Activated CD4-positive, alpha-beta T cell treated with anti-CD3 and anti-CD28 coated beads, Interleukin-2, amount 10 ng/mL, durations not matched to agents 24 days and 14 days (primary cell): ENCODE measurements around the gene DLST. TPM values are rescaled to one million over a fixed set of nuclear protein-coding genes. Genes with fewer than 3 reads are reported as not detected.

ENCODE experiments used
- DNase-seq: peaks from one replicate; pipeline ENCODE4 v3.0.0; 2022
- H3K27ac Mint-ChIP-seq: one replicate; pipeline ENCODE4 v1.8.0; 2022; ENCODE audit warnings: mild to moderate bottlenecking, mixed read lengths
- H3K27me3 Mint-ChIP-seq: one replicate; pipeline ENCODE4 v1.8.0; 2022; ENCODE audit warnings: mixed read lengths
- H3K36me3 Mint-ChIP-seq: one replicate; pipeline ENCODE4 v1.8.0; 2022; ENCODE audit warnings: low read depth, mild to moderate bottlenecking, mixed read lengths
- H3K4me1 Mint-ChIP-seq: one replicate; pipeline ENCODE4 v1.8.0; 2021; ENCODE audit warnings: mixed read lengths
- H3K4me3 Mint-ChIP-seq: one replicate; pipeline ENCODE4 v1.8.0; 2022; ENCODE audit warnings: mild to moderate bottlenecking, moderate library complexity, mixed read lengths
- H3K9me3 Mint-ChIP-seq: one replicate; pipeline ENCODE4 v1.8.0; 2021; ENCODE audit warnings: mixed read lengths
- intact Hi-C: fragments of 100-400 bp; cut with micrococcal nuclease; formaldehyde crosslinking; loops from one replicate; pipeline ENCODE4 v1.15.1; 2023
- total RNA-seq: library from RNA; stranded (reverse); gene quantifications from 2 replicates; pipeline ENCODE4 v1.2.3, GENCODE V29; 2022

Gene DLST
- total RNA-seq, 1 donor from 2014 or later = 110 TPM

DNA sequence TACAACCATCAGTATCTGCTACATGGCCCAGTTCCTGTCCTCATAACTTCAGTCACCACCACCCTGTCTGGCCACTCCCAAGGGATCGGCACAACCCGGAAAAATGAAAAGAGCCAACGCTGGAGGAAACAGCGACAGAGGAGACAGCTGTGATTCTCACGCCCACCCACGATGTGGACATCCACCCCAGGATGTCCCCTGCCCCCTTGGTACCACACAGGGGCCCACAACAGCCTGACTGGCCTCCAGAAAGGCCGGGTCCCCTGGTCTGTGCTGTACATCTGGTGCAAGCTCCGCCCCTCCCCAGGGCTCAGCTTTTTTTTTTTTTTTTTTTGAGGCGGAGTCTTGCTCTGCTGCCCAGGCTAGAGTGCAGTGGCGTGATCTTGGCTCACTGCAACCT, 28.8 kb downstream of the DLST start:
- H3K4me1 Mint-ChIP-seq = peaks cover 3% of the 10 kb centered on the region
- no peak overlapping the region for H3K27ac Mint-ChIP-seq
- no peak overlapping the region for H3K4me3 Mint-ChIP-seq
- no peaks in the 10 kb centered on the region for H3K27me3 Mint-ChIP-seq
- no peaks in the 10 kb centered on the region for H3K9me3 Mint-ChIP-seq
- intact Hi-C loops = no loop called here
- peaks cover under 1% of the 10 kb centered on the region for H3K36me3 Mint-ChIP-seq
- DNase-seq = no peak

DNA sequence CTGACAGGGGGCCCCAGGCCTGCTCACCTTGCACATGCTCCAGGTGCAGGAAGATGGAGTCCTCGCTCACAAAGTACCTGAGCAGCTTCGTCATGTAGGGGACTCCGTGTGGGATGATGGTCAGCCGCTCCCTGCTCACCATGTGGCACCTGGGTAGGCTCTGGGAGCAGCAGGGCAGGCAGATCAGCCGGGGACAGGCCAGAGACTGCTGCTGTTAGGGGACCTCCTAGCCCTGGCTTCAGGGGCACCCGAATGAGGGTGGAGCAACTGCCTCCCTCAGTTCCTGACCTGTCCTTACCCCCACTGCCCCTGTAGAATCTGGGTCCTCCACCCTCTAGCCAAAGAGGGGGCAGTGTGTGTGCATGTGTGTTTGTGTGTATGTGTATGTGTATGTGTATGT, 29.5 kb downstream of the DLST start:
- Mint-ChIP-seq H3K4me3 (no peak overlapping the region), H3K36me3 (no peaks in the 10 kb centered on the region), H3K27ac (no peak overlapping the region), H3K9me3 (no peaks in the 10 kb centered on the region), H3K27me3 (no peaks in the 10 kb centered on the region), H3K4me1 (no peaks in the 10 kb centered on the region)
- no peak for DNase-seq
- intact Hi-C loops = no loop called here

DNA sequence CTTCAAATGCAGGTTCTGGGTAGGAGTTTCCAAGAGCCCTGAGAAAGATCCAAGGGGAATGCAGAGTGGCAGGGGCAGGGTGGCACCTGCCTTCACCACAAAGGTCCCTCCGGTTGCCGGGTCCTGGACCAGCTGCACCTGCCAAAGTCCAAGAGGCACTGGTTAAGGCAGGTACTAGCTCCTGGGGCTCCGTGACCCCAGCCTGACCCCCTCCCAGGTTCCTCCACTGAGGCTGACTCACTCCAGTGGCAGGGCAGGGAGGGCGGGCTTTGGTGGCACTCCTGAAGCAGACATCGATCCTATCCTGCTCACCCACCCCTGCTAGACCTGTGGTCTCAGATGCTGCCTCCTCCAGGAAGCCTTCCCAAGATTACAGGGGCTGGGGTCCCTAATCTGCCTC, 30.0 kb downstream of the DLST start:
- Mint-ChIP-seq H3K27ac (no peak overlapping the region), H3K36me3 (no peaks in the 10 kb centered on the region), H3K4me1 (no peaks in the 10 kb centered on the region), H3K4me3 (no peak overlapping the region), H3K9me3 (no peaks in the 10 kb centered on the region), H3K27me3 (no peaks in the 10 kb centered on the region)
- DNase-seq = no peak
- intact Hi-C loops = no loop called here

DNA sequence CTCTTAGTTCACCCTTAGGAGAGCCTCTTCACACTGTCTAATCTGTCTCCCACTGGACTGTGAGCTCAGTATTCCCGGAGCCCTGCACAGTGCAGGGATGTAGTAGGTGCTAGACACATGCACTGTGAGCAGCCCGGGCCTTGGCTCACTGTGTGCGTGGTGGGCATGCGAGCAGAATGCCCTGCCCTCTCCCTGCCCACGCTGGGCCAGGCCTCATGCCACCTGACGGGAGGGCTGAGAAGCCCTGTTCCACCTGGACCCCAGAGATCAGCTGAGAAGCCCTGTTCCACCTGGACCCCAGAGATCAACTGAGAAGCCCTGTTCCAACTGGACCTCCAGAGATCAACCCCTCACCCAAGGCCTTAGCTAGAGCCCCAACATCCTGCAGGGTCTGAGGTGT, 30.4 kb downstream of the DLST start:
- H3K36me3 Mint-ChIP-seq = no peaks in the 10 kb centered on the region
- no peak for DNase-seq
- H3K27ac Mint-ChIP-seq = no peak overlapping the region
- H3K4me3 Mint-ChIP-seq = no peak overlapping the region
- no peaks in the 10 kb centered on the region for H3K4me1 Mint-ChIP-seq
- H3K9me3 Mint-ChIP-seq = no peaks in the 10 kb centered on the region
- no peaks in the 10 kb centered on the region for H3K27me3 Mint-ChIP-seq
- intact Hi-C loops = no loop called here

DNA sequence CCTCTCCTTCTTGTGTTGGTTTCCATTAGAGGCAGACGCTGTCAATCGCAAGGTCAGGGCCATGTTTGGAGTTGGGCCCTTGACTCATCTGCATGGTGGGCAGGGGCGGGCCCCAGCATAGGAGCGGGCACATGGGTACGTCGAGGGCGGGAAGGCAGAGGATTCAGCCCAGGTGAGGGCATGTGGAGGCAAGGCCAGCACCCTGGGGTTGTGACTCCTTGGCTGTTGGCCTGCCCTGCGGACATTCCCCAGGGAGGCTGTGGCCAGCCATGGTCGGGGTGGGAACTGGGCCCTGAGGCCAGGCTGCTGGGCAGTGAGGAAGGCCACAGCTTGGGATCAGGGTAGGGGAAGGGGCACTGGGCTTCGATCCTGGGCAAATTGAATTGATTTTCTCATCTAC, 31.1 kb downstream of the DLST start:
- H3K27ac Mint-ChIP-seq = no peak overlapping the region
- H3K4me1 Mint-ChIP-seq = no peaks in the 10 kb centered on the region
- H3K4me3 Mint-ChIP-seq = no peak overlapping the region
- no peaks in the 10 kb centered on the region for H3K9me3 Mint-ChIP-seq
- no peaks in the 10 kb centered on the region for H3K36me3 Mint-ChIP-seq
- no peak for DNase-seq
- no peaks in the 10 kb centered on the region for H3K27me3 Mint-ChIP-seq
- intact Hi-C loops = no loop called here

DNA sequence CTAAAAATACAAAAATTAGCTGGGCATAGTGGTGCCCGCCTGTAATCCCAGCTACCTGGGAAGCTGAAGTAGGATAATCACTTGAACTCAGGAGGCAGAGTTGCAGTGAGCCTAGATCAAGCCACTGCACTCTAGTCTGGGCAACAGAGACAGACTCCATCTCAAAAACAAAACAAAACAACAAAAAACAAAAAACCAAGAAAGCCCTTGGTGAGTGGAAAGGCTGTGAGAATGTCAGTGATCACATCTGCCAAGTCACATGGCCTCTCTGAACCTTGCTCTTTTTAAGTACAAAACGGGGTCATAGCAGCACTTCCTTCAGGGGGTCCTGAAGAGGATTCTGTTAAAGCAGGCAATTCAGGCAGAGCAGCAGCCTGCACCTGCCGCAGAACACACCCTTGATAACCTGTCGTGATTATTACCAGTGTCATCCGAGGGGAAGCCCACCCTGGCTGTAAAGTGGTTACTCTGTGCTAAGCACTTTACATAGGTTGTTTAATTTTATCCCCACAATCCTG, 31.7 kb downstream of the DLST start:
- Mint-ChIP-seq H3K27ac (no peak overlapping the region), H3K9me3 (no peaks in the 10 kb centered on the region), H3K27me3 (no peaks in the 10 kb centered on the region), H3K4me3 (no peak overlapping the region), H3K36me3 (no peaks in the 10 kb centered on the region), H3K4me1 (no peaks in the 10 kb centered on the region)
- intact Hi-C loops = no loop called here
- DNase-seq = no peak

DNA sequence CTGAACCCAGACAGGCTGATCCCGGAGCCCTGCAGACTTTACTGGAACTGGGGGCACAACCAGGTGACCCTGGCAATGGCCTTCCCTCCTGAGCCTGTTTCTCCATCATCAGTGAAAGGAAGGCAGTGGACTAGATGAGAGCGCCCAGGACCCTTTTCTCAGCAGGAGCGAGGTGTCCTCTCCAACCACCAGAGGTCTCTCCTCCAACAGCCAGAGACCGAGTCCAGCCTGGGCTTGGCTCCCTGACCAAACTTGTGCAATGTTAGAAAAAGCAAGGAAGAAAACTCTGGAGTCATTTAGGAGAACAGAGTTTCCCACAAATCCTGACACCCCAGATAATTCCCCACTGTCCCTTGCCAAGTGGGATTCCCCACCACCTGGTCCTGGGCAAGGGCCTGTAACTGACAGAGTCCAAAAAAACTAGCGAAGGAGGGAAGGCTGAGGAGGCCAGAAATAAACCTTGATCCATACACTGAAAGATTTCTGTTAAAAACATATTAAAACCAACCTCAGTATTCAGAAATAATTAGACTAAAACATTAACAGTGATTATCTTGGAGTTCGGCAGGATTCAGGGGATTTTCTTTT, 32.4 kb downstream of the DLST start:
- peak; percentile 70 for DNase-seq
- no peaks in the 10 kb centered on the region for H3K4me1 Mint-ChIP-seq
- H3K27ac Mint-ChIP-seq = no peak overlapping the region
- no peaks in the 10 kb centered on the region for H3K9me3 Mint-ChIP-seq
- intact Hi-C loops = no loop called here
- H3K27me3 Mint-ChIP-seq = no peaks in the 10 kb centered on the region
- no peak overlapping the region for H3K4me3 Mint-ChIP-seq
- no peaks in the 10 kb centered on the region for H3K36me3 Mint-ChIP-seq

DNA sequence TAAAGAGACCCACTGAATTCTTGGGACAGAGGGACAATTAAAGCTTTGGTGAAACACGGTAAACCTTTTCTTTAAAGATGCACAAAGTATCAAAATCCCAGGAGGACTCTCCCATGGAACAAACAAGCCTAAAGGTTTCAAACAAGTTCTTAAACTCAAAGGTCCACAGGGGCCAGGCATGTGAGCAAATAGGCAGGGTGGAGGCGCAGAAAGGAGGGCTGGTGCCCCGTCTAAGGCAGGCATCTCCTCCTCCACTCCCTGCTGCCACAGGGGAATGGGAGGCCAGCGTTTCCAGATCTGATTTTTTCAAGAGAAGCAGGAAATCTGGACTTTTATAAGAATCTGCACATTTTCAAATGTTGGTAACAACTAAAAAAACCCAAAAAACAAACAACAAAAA, 33.7 kb downstream of the DLST start:
- intact Hi-C loops = no loop called here
- no peaks in the 10 kb centered on the region for H3K9me3 Mint-ChIP-seq
- no peak overlapping the region for H3K4me3 Mint-ChIP-seq
- H3K36me3 Mint-ChIP-seq = no peaks in the 10 kb centered on the region
- H3K27ac Mint-ChIP-seq = no peak overlapping the region
- DNase-seq = no peak
- H3K4me1 Mint-ChIP-seq = no peaks in the 10 kb centered on the region
- no peaks in the 10 kb centered on the region for H3K27me3 Mint-ChIP-seq

DNA sequence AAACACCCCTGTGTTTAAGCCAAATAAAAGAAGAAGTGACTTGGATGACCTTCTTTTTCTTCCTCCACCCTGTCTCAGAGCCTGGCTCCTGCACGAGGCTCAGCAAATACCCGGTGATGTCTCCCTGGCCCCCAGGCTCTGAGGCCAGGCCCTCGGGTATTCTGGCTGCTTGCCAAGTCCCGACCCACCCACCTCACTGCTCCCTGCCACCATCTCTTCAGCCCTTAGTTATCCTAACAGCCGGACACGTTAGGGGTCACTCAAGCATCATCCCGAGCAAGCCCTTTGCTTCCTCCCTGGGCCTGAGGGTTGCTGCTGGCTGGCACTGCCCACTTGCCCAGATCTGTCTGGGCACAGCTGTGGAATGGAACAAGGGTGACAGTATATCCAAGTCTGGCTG, 34.1 kb downstream of the DLST start:
- H3K27me3 Mint-ChIP-seq = no peaks in the 10 kb centered on the region
- no peak for DNase-seq
- no peak overlapping the region for H3K27ac Mint-ChIP-seq
- no peaks in the 10 kb centered on the region for H3K9me3 Mint-ChIP-seq
- H3K4me1 Mint-ChIP-seq = no peaks in the 10 kb centered on the region
- intact Hi-C loops = no loop called here
- no peak overlapping the region for H3K4me3 Mint-ChIP-seq
- no peaks in the 10 kb centered on the region for H3K36me3 Mint-ChIP-seq

DNA sequence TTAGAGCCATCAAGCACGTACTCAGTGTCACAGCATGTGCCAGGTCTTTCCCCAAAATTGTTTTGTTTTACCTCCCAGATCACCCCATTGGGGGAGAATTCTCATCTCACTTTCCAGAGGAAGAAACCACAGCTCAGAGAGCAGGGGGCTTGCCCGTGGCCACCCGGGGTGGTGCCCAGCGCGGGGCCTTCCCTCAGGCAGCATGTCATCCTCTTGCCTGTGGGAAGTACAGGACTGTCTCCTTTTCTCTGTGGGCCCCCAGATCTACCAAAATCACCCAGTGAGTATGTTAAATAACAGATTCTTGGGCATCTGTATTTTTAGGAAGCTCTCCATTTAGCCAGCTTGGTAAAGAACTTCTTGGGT, 35.4 kb downstream of the DLST start:
- H3K9me3 Mint-ChIP-seq = no peaks in the 10 kb centered on the region
- no peaks in the 10 kb centered on the region for H3K36me3 Mint-ChIP-seq
- H3K27me3 Mint-ChIP-seq = no peaks in the 10 kb centered on the region
- no peak overlapping the region for H3K27ac Mint-ChIP-seq
- no peak for DNase-seq
- peaks cover under 1% of the 10 kb centered on the region for H3K4me1 Mint-ChIP-seq
- intact Hi-C loops = no loop called here
- H3K4me3 Mint-ChIP-seq = no peak overlapping the region

DNA sequence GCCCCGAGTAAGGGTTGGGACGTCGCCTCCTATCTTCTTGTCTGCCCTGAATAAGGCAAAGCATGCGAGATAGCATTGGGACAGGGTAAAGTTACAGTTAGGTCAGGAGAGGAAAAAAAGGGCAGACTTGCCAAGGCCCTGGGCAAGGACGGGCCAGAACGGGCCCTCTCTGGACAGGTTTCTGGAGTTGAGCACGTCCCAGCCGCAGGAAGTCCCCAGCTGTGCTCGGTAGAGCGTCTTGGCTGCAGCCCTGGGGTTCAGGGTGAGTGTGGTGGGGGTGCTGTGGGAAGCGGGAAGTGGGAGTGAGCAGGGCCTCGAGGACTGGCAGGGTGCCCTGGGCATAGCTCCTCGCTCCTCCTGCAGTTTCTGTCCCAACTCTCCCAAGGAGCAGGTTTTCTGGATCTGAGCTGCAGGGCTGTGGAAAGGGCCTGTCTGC, 35.9 kb downstream of the DLST start:
- H3K9me3 Mint-ChIP-seq = no peaks in the 10 kb centered on the region
- intact Hi-C loops = no loop called here
- no peaks in the 10 kb centered on the region for H3K27me3 Mint-ChIP-seq
- no peak overlapping the region for H3K4me3 Mint-ChIP-seq
- H3K4me1 Mint-ChIP-seq = peaks cover 2% of the 10 kb centered on the region
- no peak overlapping the region for H3K27ac Mint-ChIP-seq
- H3K36me3 Mint-ChIP-seq = no peaks in the 10 kb centered on the region
- DNase-seq = no peak

DNA sequence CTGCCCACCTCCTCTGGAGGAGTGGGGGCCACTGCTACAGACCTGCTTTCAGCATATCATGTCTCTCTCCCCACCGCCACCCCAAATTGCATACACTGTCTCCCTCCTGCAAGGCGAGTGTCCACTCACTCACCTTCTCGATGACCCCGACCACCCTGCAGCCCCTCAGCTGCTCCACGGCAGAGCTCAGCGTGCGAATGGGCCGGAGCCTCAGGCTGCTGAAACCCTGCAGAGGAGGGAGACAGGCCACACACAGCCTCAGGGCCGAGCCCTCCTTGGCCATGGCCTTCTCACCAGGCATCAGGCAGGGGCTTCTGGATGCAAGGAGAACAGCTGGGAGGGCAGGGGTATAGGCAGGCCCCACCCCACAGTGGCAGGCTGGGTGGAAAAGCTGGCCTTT, 36.7 kb downstream of the DLST start:
- no peak for DNase-seq
- intact Hi-C loops = no loop called here
- Mint-ChIP-seq H3K27ac (no peak overlapping the region), H3K4me3 (no peak overlapping the region), H3K9me3 (no peaks in the 10 kb centered on the region), H3K36me3 (no peaks in the 10 kb centered on the region), H3K27me3 (no peaks in the 10 kb centered on the region), H3K4me1 (peaks cover 3% of the 10 kb centered on the region)

DNA sequence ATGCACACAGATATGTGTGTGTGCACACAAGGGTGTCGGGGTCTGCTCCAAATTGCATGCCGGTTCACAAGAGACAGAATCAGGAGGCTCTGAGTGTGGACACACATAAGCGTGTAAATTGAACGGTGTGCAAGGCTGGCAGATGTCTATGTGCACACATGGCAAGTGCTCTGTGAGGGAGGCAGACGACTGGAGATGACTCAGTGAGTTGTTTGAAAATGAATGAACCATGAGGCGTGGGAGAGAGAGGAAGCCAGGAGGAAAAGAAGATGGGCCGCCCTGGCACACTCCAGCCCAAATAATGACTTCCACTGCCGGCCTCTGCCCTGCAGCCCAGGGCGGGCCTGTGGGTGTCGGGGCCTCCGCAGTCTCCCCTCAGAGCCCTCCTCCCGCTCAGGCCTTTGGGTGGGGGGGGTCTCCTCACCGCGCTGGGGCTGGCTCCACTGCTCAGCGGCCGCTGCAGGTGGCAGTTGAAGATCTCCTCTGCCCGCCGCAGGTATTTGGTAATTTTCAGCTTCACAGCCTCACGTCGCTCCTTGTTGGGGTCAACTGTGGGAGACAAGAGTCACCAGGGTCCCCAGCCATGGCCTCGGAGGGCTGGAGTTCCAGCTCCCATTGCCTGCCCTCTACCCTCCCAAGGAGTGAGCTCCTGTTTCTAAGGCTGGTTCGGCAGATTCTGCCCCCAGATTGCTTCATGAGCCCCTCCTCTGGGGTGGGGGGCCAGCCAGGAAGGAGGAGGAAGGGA, 37.9 kb downstream of the DLST start:
- DNase-seq = no peak
- Mint-ChIP-seq H3K36me3 (no peaks in the 10 kb centered on the region), H3K27me3 (peaks cover 6% of the 10 kb centered on the region), H3K27ac (no peak overlapping the region), H3K4me1 (peaks cover 8% of the 10 kb centered on the region), H3K9me3 (no peaks in the 10 kb centered on the region), H3K4me3 (no peak overlapping the region)
- intact Hi-C loops = no loop called here

DNA sequence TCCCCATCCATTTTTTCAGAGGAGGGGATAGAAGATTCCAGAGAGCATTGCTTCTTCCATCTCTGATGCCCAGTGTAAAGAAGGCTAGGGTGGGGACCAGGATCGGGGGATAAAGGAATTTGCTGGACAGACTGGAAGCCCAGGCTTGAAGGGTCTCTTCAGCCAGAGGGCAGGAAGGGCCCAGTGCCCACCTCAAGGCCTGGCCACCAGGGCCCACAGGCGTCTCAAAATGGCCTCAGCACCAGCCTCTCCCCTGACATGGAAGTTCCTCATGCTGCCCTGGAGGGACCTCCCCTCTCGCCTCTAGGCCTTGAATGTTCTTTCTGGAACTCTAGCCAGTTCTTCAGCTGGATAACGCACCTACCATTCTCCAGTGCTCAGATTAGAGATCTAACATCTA, 38.6 kb downstream of the DLST start:
- Mint-ChIP-seq H3K4me1 (peaks cover 8% of the 10 kb centered on the region), H3K27me3 (peaks cover 9% of the 10 kb centered on the region), H3K4me3 (no peak overlapping the region), H3K27ac (no peak overlapping the region), H3K36me3 (no peaks in the 10 kb centered on the region), H3K9me3 (no peaks in the 10 kb centered on the region)
- DNase-seq = no peak
- intact Hi-C loops = no loop called here
